GM19328 (cell line): Measurements from ENCODE around the gene TTI1.
"Not testable (repeated sequence)": the region's sequence is repeated elsewhere in the genome, so short reads cannot be mapped to it uniquely, and the experiment has no call there.

Source experiments
- ATAC-seq: cut with Tn5 transposase; IDR thresholded peaks from one replicate; pipeline ENCODE4 v1.9.1; 2021; ENCODE audit warnings: mild to moderate bottlenecking, moderate library complexity; ENCODE audit not compliant: unreplicated experiment

TTI1 gene

DNA sequence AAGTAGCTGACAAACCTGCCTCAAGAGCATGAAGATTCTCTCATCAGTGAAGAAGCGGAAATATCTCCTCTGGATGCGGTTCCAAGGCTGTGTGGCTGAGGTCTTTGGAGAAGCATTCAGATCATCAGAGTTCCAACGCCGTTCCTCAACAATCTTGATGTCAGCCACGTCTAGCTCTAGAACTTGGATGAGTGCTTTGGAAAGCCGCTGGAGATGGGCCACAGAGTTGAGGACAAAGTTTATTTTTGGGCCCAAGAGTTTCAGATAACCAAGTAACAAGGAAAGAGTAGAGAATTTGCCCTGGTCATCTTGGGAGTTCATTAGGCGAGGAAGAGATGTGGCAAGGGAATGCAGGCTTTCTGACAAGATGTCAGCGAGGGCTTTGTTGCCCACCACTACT is 20.9 kb downstream of the TTI1 start:
- no peak for ATAC-seq

DNA sequence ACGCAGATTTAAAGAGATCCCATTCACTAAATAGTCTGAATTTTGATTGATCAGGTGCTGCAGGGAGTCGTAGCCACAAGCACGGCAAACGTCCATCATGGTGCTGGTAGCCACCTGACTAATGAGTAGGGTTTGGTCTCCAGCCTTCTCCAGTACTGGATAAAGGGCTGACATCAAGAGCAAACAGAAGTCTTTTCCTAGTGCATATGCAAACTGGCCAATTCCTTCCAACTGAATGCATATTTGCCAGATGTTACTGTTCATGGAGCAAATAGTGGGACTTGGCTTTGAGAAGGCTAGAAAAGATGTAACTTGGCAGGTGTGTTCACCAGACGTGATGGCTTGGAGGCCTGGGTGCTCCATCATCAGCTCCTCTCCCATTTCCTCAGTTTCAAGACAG is 21.6 kb downstream of the TTI1 start:
- ATAC-seq, result no peak

DNA sequence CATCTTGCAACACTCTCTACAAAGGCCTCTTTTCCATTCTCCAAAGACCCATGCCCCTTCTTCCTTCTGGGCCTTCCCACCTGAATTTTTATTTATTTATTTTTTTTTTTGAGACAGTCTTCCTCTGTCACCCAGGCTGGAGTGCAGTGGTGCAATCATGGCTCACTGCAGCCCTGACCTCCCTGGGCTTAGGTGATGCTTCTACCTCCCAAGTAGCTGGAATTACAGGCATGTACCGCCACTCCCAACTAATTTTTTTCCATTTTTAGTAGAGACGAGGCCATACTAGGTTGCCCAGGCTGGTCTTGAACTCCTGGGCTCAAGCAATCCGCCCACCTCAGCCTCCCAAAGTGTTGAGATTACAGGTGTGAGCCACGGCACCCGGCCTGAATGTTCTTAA is 23.8 kb downstream of the TTI1 start:
- not testable (repeated sequence) for ATAC-seq

DNA sequence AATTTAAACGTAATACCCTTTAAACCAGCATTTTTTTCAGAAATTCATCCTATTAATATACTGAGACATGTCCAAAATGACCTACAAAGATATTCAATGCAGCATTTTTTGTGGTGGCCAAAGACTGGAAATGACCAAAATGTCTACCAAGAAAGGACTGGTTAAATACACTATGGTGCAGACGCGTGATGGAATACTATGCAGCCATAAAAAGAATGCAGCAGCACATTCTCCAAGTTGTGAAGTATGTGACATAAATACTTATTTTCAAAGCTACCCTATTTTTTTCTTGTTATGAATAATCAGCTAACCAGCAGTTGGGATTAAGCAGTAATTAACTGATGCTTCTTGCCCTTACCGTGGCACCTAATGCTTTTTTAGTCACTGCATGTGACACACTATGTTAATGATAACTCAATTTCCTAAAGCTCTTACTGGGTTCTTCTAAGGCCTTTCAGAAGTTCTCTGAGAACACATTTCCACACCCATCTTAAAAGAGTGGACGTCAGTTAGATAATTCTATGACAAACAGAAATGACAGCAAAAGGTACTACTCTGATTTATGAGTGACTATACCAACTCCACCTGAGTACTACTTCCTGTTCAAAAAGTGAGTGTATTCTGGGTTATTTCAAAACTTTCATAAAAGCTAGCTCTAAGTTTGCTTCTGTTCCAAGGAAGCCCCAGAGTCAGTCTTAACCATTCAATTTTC is 24.9 kb downstream of the TTI1 start:
- no peak for ATAC-seq

DNA sequence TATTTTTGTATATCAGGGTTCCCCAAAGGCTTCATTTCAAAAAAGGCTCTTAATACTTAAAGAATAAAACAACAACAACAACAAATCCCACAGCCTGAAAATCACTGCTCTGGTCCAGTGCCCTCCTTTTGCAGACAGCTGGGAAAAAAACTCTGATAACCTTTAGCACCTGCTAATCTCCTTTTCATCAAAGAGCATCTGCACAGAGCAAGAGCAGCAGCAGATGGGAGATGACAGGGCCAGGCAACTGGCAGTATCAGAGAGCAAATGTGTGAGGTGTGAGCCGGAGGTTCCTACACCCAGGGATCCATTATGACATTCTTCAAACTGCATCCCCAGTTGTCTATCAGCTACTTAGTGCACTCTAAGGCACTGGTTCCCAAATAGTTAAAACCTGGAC is 25.7 kb downstream of the TTI1 start:
- ATAC-seq, result no peak

DNA sequence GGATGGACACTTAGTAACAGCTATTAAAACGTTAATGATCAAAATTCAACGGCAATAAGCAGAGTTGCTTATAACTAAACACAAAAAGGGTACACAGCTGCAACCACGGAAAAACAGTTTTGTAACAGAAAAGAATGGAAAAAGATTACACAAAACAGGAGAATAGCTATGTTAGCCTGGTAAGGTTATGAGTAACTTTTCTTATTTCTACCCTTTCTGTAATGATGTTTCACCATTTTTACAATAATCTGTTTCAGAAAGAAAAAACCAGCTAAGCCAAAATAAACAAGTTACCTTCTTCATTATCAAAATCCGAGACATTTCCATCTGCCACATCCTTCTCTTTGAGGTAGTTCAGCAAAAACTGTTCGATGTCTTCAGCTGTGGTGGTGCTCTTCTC is 27.4 kb downstream of the TTI1 start:
- ATAC-seq, result no peak

DNA sequence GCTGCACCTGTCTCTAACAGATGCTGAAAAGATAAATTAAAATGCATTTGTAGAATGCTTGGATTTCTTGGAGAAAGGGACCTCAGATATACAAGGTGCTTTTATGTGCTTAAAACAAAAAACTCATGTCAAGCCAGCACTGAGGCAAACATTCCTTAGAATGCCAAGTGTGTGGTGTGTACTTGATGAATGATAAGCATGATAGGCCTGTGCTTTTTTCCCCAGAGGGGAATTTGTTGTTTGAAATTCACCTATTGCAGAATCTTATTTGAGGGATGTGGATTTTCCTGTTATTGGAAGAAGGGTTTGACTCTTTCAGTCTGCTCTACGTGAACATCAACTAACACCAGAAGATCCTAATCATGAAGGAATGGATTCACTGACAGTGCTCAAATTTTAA is 28.8 kb downstream of the TTI1 start:
- ATAC-seq, result no peak

DNA sequence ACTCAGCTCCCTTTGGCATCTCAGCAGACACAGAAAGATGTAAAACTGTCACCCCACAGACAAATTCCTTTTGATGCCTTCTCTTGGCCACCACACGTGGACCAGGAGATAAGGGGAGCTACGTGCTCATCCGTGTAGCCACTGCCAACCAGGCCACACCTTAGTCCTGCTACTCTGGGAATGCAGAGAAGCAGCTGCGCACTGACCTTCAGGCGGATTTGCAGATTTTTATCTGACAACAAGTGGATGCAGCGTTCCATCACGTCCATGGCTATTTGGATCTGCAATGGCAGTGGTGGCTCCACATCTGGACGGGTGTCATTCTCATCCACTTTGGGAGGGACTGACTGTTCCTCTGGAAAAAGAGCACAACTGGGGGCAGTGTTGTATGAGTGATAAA is 30.8 kb downstream of the TTI1 start:
- ATAC-seq, result no peak

DNA sequence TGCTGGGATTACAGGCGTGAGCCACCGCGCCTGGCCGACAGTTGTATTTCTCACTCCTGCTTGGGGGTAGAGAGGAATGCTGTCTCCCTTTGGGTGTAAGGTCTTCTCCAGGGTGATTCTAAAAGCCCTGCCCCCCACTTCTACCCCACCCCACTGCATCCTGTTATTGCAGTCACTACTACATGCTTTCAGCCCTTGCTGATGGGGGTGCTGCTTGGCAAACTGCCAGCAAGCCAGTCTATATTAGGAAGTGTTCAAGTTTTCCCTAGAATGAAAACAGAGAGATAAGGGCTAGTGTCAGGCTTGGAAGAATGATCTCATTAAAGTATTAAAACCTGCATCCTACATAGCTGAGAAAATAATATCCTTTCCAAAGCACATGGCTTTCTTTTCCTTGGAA is 31.3 kb downstream of the TTI1 start:
- ATAC-seq, result no peak

DNA sequence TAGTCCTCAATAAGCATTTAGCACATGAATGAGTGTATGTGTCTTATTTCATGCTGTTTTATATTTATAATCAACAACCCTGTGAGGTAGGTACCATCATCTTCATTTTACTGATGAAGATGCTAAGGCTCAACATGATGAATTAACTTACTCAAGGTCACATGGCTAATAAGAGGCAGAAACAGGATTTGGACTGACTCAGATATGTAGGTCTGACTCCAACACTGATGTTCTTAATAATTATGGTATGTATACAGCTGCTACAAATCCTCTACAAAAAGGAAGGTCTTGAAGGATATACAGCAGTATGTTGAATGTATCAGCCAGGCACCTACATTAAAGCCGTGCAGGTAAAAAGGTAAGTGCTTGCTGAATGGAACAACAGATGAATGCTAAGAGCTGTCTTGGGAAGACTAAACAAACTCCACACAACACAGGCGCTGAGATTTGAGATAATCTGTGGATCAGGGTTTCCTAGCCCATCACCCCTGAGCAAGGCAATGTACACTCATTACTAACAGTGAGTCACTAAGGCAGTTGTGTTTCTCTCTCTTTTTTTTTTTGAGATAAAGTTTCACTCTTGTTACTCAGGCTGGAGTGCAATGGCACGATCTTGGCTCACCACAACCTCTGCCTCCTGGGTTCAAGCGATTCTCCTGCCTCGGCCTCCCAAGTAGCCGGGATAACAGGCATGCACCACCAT is 31.9 kb downstream of the TTI1 start:
- no peak for ATAC-seq

DNA sequence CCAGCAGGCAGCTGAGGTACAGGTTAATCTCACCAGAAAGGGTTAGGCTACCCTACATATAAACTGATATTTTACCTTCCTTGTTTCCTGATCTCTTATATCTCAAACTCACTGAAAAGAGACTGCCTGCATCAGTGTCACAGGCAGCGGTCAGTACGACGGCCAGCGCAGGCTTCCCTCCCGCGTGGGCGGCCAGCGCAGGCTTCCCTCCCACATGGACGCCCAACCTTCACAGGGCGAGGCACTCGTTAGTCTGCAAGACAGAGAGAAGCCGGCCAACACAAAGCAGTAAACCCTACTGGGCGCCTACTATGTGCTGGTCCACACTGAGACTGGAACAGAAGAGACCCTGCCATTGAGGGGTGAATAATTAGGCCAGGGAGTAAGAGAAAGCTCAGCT is 33.0 kb downstream of the TTI1 start:
- ATAC-seq, result no peak

DNA sequence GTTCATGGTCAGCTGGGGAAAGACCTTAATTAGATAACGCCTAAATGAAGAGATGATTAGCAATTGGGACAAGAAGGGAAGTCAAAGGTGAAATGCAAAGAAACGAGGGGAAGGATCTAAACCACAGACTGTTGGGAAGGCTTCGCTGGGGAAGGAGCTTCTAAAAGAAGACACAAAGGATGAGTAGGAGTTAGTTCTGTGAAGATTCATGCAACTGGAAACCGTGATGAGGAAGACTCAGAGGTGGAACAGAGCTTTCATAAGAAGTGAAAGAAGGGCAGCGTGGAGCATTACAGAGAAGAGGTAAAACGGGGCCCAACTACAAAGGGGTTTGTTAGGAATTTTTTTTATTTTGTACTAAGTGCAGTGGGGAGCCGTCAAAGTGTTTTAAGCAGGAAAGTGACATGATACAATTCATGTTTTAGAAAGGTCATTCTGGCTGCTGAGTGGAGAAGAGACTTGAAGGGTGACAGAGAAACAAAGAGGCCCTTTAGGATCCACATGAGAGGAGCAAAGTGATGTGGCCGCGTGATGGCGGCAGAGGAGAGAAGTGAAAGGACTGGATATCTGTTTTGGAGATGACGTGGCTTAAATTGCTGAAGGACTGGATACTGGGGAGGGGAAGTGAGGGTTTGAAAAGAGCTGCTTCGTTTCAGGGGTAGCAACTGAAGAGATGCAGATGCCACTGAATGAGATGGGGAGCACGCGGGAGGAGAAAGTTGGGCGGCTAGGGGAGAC is 33.6 kb downstream of the TTI1 start:
- ATAC-seq, result no peak

DNA sequence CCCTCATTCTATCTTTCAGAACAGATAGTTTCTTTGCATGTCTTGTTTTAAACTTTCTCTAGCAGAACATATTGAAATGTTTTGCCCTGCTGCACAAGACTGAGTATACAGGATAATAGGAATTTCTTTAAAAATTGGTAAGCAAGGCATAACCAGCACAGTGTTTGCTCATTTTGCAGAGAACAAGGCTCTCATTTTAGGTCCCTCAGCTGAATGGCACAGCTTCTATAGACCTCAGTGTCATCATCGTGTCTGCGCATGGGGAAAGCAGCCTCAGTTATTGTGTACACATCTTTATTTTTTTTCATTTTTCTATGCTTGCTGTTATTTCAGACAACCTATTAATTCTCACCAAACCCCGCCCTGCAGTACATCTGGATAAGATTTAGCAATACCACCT is 35.7 kb downstream of the TTI1 start:
- ATAC-seq, result no peak

DNA sequence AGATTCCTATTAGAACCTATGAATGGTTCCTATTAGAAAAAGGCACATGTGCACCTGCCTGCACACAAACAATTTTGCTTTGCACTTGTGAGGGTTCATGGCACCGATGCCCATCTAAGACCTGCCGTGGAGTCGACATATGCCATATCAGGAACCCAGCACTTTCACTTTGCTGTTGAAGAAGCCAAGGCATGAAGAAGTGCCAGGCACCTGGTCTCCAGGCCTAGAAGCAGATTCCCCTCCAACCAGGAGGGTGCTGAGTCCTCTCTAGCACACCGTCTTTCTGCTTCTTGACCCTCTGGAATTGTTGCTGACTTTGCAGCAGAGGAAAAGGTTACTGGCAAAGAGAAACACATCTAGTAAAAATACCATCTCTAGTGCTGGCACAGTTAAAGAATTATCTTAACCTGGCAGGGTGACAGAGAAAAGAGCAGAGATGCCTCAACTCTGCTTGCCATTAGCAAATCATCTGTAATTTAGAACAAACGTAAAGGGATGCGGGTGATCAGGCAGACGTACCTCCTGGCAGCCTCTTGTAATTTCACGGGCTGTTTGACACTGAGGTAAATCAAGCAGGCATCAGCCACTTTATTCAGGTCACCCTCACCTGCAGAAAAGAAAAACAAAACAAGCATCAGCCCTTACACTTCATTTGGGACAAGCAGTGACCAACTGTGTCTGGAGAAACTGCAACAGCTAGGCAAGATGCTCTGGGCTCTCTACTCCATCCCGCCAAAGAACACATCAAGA is 37.2 kb downstream of the TTI1 start:
- ATAC-seq, result no peak

DNA sequence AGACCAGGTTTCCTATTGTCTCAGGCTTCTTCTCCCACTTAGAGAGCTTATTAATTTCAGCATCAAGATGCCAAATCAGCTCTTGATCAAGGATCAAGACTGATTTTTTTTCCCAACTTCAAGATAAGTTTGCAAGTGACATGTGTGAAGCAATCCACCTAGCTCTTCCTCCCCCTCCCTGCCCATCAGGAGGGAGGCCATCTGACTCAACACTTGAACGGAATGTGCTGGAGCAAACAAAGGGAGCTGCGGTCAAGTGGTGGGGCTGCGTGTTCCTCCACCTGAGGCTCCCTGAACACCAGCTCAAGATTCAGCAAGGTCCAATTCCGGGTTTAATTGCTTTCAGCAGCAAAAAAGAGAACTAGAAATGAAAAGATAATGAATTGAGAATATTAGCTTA is 38.7 kb downstream of the TTI1 start:
- no peak for ATAC-seq

DNA sequence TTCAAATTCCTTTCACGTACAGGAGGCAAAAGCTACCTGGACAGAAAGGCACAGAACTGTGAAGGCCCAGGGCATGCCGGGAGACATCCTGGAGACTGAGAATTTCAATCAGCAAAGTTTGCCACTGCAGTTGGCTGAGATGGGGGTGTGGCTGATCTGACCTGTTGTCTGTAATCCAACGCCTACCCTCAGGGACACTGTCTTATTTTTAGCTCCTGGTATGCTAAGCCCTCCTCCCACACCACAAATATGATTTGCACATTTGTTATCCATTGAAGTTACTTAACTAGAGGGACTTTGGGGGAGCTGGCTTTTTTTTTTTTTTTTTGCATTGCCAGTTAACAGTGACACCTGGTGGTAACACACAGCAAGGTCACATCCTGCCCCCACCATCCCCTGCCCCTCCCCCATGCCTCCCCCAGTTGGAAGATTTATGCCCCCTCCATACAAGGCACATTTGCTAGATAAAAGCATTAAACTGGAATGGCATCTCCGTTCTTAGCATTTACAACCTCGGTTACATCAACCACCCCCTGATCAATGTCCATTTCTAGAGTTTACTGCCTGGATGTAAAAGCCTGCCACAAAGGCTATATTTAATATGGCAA is 40.4 kb downstream of the TTI1 start:
- no peak for ATAC-seq

DNA sequence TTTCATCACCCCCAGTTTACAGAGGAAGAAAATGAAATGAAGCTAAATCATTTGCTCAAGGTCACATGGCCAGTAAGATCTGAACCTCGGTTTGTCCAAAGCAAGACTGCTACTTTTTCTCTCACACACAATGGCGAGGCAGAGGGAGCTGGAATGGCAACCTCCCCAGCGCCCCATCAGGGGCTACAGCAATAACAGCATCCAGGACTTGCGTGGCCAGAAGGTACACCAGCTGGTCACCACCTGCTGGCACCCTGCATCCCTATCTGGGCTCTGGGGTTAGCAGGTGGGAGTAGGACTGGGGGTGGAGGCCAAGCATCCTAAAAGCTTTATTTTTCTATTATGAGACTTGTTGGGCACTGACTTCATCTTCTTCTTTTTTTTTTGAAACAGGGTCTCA is 41.3 kb downstream of the TTI1 start:
- ATAC-seq, result no peak

DNA sequence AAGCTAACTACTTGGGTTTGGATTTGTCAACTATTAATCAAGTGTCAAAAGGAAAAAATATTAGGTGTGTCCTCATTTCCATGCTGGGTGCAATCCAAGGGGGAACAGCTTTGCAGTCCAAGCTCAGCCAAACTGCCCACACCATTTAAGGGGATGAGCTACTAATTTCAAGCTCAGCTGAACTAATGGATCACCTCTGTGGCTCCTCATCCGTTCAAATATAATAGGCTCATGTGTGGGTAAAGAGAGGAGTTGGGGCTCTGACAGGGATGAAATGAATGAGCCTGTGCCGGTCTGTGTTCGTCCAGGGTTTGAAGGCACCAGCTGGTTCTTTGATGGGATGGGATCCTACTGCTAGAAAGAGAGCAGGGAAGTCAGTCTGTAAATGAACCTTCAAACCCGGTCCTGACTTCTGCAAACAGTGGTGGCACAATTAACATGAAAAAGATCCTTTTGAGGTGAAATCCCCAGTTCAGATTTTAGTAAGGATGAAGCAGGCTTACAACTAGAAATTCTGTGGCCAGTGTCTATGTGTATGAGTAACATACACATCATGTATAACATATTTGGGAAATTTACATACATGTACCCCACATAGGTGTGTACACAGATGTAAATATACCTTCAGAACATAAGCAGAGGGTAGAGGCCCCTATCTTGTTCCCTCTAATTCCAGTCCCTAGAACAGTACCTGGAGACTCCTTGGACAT is 41.9 kb downstream of the TTI1 start:
- no peak for ATAC-seq

DNA sequence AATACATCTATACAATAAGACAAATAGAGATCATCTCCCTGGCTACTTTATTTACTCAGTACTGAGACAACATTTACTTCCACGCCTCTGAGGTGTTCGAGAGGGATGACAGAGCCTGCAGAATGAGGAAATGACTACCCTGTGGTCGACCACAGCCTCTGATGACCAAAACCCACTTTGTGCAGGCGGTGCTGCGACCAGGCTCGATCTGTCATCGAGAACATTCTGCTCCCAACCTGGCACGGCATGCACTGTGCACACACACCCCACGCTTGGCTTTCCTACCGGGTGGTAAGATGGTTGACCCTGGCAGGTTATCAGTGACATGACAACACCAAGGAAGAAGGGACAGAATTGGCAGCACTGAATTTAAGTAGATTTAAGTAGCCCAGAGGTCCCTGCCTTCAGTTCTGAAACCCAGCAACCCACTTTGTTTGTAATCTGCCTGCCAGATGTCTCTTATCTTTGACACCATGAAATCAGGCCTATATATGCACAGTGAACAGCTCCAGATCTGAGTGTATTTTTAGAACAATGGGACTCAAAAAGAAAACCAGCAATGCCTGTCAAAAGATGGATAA is 42.6 kb downstream of the TTI1 start:
- peak; percentile 87 for ATAC-seq
